Measurements from ENCODE around the gene NF2.
A peak's percentile ranks its signal among the peaks of the same experiment; 100 is the strongest.

The NF2 gene

GRCh38 chr22:29723766-29724165 lies 120.3 kb downstream of the NF2 start:
- no peak for DNase-seq (ENCODE audit: low spot score)

- DNase-seq (ENCODE audit: low spot score), result no peak
These were observed 121.4 kb downstream of the NF2 start for GRCh38 chr22:29724843-29725242.

- no peak for DNase-seq (ENCODE audit: low spot score)
These were observed 122.7 kb downstream of the NF2 start for GRCh38 chr22:29726106-29726505.

GRCh38 chr22:29726512-29727130 lies 123.2 kb downstream of the NF2 start:
- peak; percentile 64 for DNase-seq (ENCODE audit: low spot score)

- peak; percentile 85 for DNase-seq (ENCODE audit: low spot score)
These were observed 123.7 kb downstream of the NF2 start for GRCh38 chr22:29727131-29727523.

- DNase-seq (ENCODE audit: low spot score), result no peak
These were observed 125.7 kb downstream of the NF2 start for GRCh38 chr22:29729161-29729560.

- DNase-seq (ENCODE audit: low spot score), result no peak
These were observed 127.8 kb downstream of the NF2 start for GRCh38 chr22:29731058-29731850.

GRCh38 chr22:29732883-29733282 lies 129.4 kb downstream of the NF2 start:
- no peak for DNase-seq (ENCODE audit: low spot score)

GRCh38 chr22:29733362-29734201 lies 130.1 kb downstream of the NF2 start:
- no peak for DNase-seq (ENCODE audit: low spot score)

- DNase-seq (ENCODE audit: low spot score), result no peak
These were observed 131.0 kb downstream of the NF2 start for GRCh38 chr22:29734406-29734805.

GRCh38 chr22:29734838-29735237 lies 131.4 kb downstream of the NF2 start:
- no peak for DNase-seq (ENCODE audit: low spot score)

GRCh38 chr22:29735416-29735815 lies 132.0 kb downstream of the NF2 start:
- no peak for DNase-seq (ENCODE audit: low spot score)

GRCh38 chr22:29737251-29738117 lies 134.1 kb downstream of the NF2 start:
- DNase-seq (ENCODE audit: low spot score), result no peak

- no peak for DNase-seq (ENCODE audit: low spot score)
These were observed 134.8 kb downstream of the NF2 start for GRCh38 chr22:29738118-29738815.

GRCh38 chr22:29739346-29739875 lies 136.0 kb downstream of the NF2 start:
- no peak for DNase-seq (ENCODE audit: low spot score)

GRCh38 chr22:29740216-29740615 lies 136.8 kb downstream of the NF2 start:
- no peak for DNase-seq (ENCODE audit: low spot score)

GRCh38 chr22:29741926-29742325 lies 138.5 kb downstream of the NF2 start:
- no peak for DNase-seq (ENCODE audit: low spot score)

- no peak for DNase-seq (ENCODE audit: low spot score)
These were observed 138.9 kb downstream of the NF2 start for GRCh38 chr22:29742326-29742725.

GRCh38 chr22:29744902-29745301 lies 141.5 kb downstream of the NF2 start:
- DNase-seq (ENCODE audit: low spot score), result peak; percentile 79

GRCh38 chr22:29747832-29748231 lies 144.4 kb downstream of the NF2 start:
- peak; percentile 15 for DNase-seq (ENCODE audit: low spot score)

Measured in D341Med (cell line).